Measurements from ENCODE around the gene ALDH3B2. TPM values are rescaled to one million over a fixed set of nuclear protein-coding genes. Genes with fewer than 3 reads are reported as not detected.
"Not testable (repeated sequence)": the region's sequence is repeated elsewhere in the genome, so short reads cannot be mapped to it uniquely, and the experiment has no call there.

ALDH3B2 gene
- total and polyA plus RNA-seq, 2 donors (not counting 1 experiment from before 2014, with no cell fraction given), result 0.09 TPM; not detected in 1

- H3K27ac Mint-ChIP-seq; H3K9ac ChIP-seq (ENCODE audit: low read length); H3K4me3 Mint-ChIP-seq; H3K9me3 ChIP-seq (ENCODE audit: control extremely low read depth in 1 of 3, control insufficient read depth in 2 of 3, insufficient read depth in 1 of 3, low read length in 2 of 3); H4K20me1 ChIP-seq (ENCODE audit: control insufficient read depth, insufficient read depth, low read length, poor library complexity, severe bottlenecking); POLR2A ChIA-PET; H2AFZ ChIP-seq (ENCODE audit: insufficient read depth, low read depth, low read length, poor library complexity, severe bottlenecking); H3K4me2 ChIP-seq (replicated peaks; ENCODE audit: low read depth, low read length, poor library complexity, severe bottlenecking); H3K79me2 ChIP-seq (ENCODE audit: control insufficient read depth, insufficient read depth, low read length); ATAC-seq (ENCODE audit: low read depth); DNase-seq; H3K27me3 ChIP-seq (replicated peaks in 1 of 4; ENCODE audit: control extremely low read depth in 1 of 4, control insufficient read depth in 3 of 4, insufficient read depth in 4 of 4, low read length in 3 of 4); H3K9me3 Mint-ChIP-seq (ENCODE audit: insufficient read depth); CTCF ChIA-PET; H3K36me3 ChIP-seq (replicated peaks in 1 of 2; ENCODE audit: control extremely low read depth in 1 of 2, control insufficient read depth in 1 of 2, extremely low read depth in 1 of 2, insufficient read depth in 2 of 2, low read length in 1 of 2); intact Hi-C loops (cut with micrococcal nuclease); H3K4me1 Mint-ChIP-seq; H3K27ac ChIP-seq (ENCODE audit: low read length in 2 of 2); H3K4me3 ChIP-seq (ENCODE audit: control extremely low read depth in 1 of 5, extremely low read depth in 1 of 5, insufficient read depth in 1 of 5, low read depth in 2 of 5, low read length in 4 of 5): not testable (repeated sequence)
- H3K4me1 ChIP-seq (ENCODE audit: control insufficient read depth in 2 of 2, insufficient read depth in 2 of 2, low read length in 2 of 2), result peaks cover 0 to 37% of the 10 kb centered on the region in 2 donors
- 49% methylated on average over 5 of the region's 17 CpGs for WGBS (ENCODE audit: insufficient coverage)
- H3K27me3 Mint-ChIP-seq, result peaks cover 21% of the 10 kb centered on the region
These were observed 41.4 kb upstream of the ALDH3B2 start for GRCh38 chr11:67715801-67716200.

DNA sequence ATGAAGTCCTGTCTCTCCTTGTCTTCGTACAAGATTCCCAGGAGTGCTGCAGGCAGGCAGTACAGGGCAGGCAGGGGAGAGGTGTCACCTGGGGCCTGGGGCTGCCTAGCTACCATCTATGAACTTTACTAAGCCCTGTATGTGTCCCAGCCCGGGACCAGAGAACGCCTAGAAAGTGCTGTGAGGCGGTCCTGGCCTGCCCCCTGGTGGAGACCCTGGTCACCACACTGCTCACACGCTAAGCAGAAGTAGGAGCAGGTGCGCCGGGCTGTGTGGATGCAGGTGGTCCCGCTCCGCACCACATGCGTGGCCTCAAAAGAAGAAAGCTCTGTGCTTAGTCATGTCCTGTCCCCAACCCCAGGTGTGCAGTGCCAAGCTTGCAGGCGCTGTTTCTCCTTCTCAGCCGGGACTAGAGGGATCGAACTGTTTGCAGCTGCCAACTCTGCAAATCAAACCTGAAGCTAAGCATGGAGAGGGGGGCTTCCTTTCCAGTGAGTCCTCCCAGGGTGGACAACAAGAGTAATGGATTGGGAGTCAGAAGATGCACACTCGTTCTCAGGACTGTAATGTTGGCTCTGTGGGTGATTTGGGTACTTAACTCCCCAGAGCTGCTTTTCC, 39.6 kb upstream of the ALDH3B2 start:
- DNase-seq, result peak; percentile 50
- H3K9me3 Mint-ChIP-seq (ENCODE audit: insufficient read depth); H3K4me1 Mint-ChIP-seq; ATAC-seq (ENCODE audit: low read depth); H3K27ac ChIP-seq (ENCODE audit: low read length in 2 of 2); H3K4me3 Mint-ChIP-seq; H3K79me2 ChIP-seq (ENCODE audit: control insufficient read depth, insufficient read depth, low read length); POLR2A ChIA-PET; H3K27me3 Mint-ChIP-seq; H3K27ac Mint-ChIP-seq; H3K36me3 ChIP-seq (replicated peaks in 1 of 2; ENCODE audit: control extremely low read depth in 1 of 2, control insufficient read depth in 1 of 2, extremely low read depth in 1 of 2, insufficient read depth in 2 of 2, low read length in 1 of 2); H4K20me1 ChIP-seq (ENCODE audit: control insufficient read depth, insufficient read depth, low read length, poor library complexity, severe bottlenecking); H3K4me2 ChIP-seq (replicated peaks; ENCODE audit: low read depth, low read length, poor library complexity, severe bottlenecking); H3K27me3 ChIP-seq (replicated peaks in 1 of 4; ENCODE audit: control extremely low read depth in 1 of 4, control insufficient read depth in 3 of 4, insufficient read depth in 4 of 4, low read length in 3 of 4); H3K9me3 ChIP-seq (ENCODE audit: control extremely low read depth in 1 of 3, control insufficient read depth in 2 of 3, insufficient read depth in 1 of 3, low read length in 2 of 3); H3K9ac ChIP-seq (ENCODE audit: low read length); H2AFZ ChIP-seq (ENCODE audit: insufficient read depth, low read depth, low read length, poor library complexity, severe bottlenecking); H3K4me3 ChIP-seq (ENCODE audit: control extremely low read depth in 1 of 5, extremely low read depth in 1 of 5, insufficient read depth in 1 of 5, low read depth in 2 of 5, low read length in 4 of 5): not testable (repeated sequence)
- 0% methylated on average over 2 of the region's 14 CpGs for WGBS (ENCODE audit: insufficient coverage)
- peaks cover 0 to 37% of the 10 kb centered on the region in 2 donors for H3K4me1 ChIP-seq (ENCODE audit: control insufficient read depth in 2 of 2, insufficient read depth in 2 of 2, low read length in 2 of 2)
- intact Hi-C loops (cut with micrococcal nuclease), result loop anchor here (5.0 kb wide), 1 partner anchor 142 kb away; no protein-coding TSS in a partner anchor
- CTCF ChIA-PET, result interaction anchor here (1.9 kb wide), 1 partner anchor 84 kb away, joined by 11 read pairs; the partner anchor contains the start of gene NUDT8
- peak; percentile 49 for TF ChIP-seq CTCF (IDR thresholded peaks at IDR 0.05)

- H3K4me3 ChIP-seq (ENCODE audit: control extremely low read depth in 1 of 5, extremely low read depth in 1 of 5, insufficient read depth in 1 of 5, low read depth in 2 of 5, low read length in 4 of 5); H3K79me2 ChIP-seq (ENCODE audit: control insufficient read depth, insufficient read depth, low read length); H3K9me3 ChIP-seq (ENCODE audit: control extremely low read depth in 1 of 3, control insufficient read depth in 2 of 3, insufficient read depth in 1 of 3, low read length in 2 of 3); H3K27me3 Mint-ChIP-seq; H3K9ac ChIP-seq (ENCODE audit: low read length); H3K27ac Mint-ChIP-seq; H4K20me1 ChIP-seq (ENCODE audit: control insufficient read depth, insufficient read depth, low read length, poor library complexity, severe bottlenecking); H3K36me3 ChIP-seq (replicated peaks in 1 of 2; ENCODE audit: control extremely low read depth in 1 of 2, control insufficient read depth in 1 of 2, extremely low read depth in 1 of 2, insufficient read depth in 2 of 2, low read length in 1 of 2); ATAC-seq (ENCODE audit: low read depth); POLR2A ChIA-PET; H3K27ac ChIP-seq (ENCODE audit: low read length in 2 of 2); H3K4me1 Mint-ChIP-seq; H3K4me3 Mint-ChIP-seq; CTCF ChIA-PET; DNase-seq; H3K27me3 ChIP-seq (replicated peaks in 1 of 4; ENCODE audit: control extremely low read depth in 1 of 4, control insufficient read depth in 3 of 4, insufficient read depth in 4 of 4, low read length in 3 of 4); H3K9me3 Mint-ChIP-seq (ENCODE audit: insufficient read depth): not testable (repeated sequence)
- Histone ChIP-seq H3K4me2 (replicated peaks; ENCODE audit: low read depth, low read length, poor library complexity, severe bottlenecking) (peak overlapping the region; percentile 19), H3K4me1 (ENCODE audit: control insufficient read depth in 2 of 2, insufficient read depth in 2 of 2, low read length in 2 of 2) (peaks cover 0 to 30% of the 10 kb centered on the region in 2 donors), H2AFZ (ENCODE audit: insufficient read depth, low read depth, low read length, poor library complexity, severe bottlenecking) (peak overlapping the region; percentile 10)
- intact Hi-C loops (cut with micrococcal nuclease), result loop anchor here (5.0 kb wide), 1 partner anchor 139 kb away; no protein-coding TSS in a partner anchor
- 14% methylated on average over 34 of the region's 46 CpGs for WGBS (ENCODE audit: insufficient coverage)
These were observed 37.3 kb upstream of the ALDH3B2 start for GRCh38 chr11:67711676-67712075.
